Thoracic aorta (tissue), 2 donors: ENCODE data around the gene TACC2. TPM values are rescaled to one million over a fixed set of nuclear protein-coding genes. Genes with fewer than 3 reads are reported as not detected.
A peak's percentile ranks its signal among the peaks of the same experiment; 100 is the strongest.

Experiments used
- ATAC-seq: fragments of 150-250 bp; one replicate; pipeline ENCODE4 v1.8.0; 2017; ENCODE audit warnings: low read depth; ENCODE audit not compliant: insufficient number of reproducible peaks, low FRiP score
- DNase-seq: peaks from one replicate; pipeline ENCODE4 v3.0.0-alpha.2; 2020; ENCODE audit warnings: low spot score
- H3K27ac ChIP-seq, 2 donors: fragments of 200-600 bp; sonication (generic); 1 replicate in 1 of 2; 2 replicates in 1 of 2; pipeline ENCODE4 v1.5.1; 2016; ENCODE audit warnings: mild to moderate bottlenecking in 2 of 2, moderate library complexity in 2 of 2
- H3K27me3 ChIP-seq: fragments of 200-600 bp; sonication (generic); replicated peaks from 2 replicates; pipeline ENCODE4 v1.6.0; 2016; ENCODE audit warnings: mild to moderate bottlenecking; ENCODE audit not compliant: insufficient read depth
- H3K36me3 ChIP-seq: fragments of 200-600 bp; sonication (generic); one replicate; pipeline ENCODE4 v1.5.1; 2016
- H3K4me1 ChIP-seq, 2 donors: fragments of 200-600 bp; sonication (generic); 1 replicate in 1 of 2; 2 replicates in 1 of 2; pipeline versions ENCODE4 v1.5.1 to v1.6.0; 2016; ENCODE audit warnings: low read depth in 2 of 2, mild to moderate bottlenecking in 1 of 2; ENCODE audit not compliant: control insufficient read depth in 1 of 2
- H3K4me3 ChIP-seq: fragments of 200-600 bp; sonication (generic); 2 replicates; pipeline ENCODE4 v1.5.1; 2016; ENCODE audit warnings: mild to moderate bottlenecking
- H3K9me3 ChIP-seq: fragments of 200-600 bp; sonication (generic); 2 replicates; pipeline ENCODE4 v1.5.1; 2016
- CTCF ChIP-seq: fragments of 200-600 bp; sonication (generic); IDR thresholded peaks from one replicate; pipeline ENCODE4 v1.5.1; 2019; ENCODE audit warnings: antibody characterized with exemption
- total RNA-seq, 2 donors: library from RNA; depleted of rRNA; stranded (reverse); fragments of >200 nt; gene quantifications; one replicate each; pipeline versions ENCODE4 v1.1.0 to v1.2.3, GENCODE V29; 2016

Gene TACC2
- total RNA-seq, 2 donors from 2014 or later = 52.1 to 71.0 TPM

GRCh38 chr10:122161795-122162194 lies 172.8 kb downstream of the TACC2 start:
- DNase-seq = no peak
- no peak for TF ChIP-seq CTCF
- Histone ChIP-seq H3K4me3 (no peak overlapping the region), H3K9me3 (no peaks in the 10 kb centered on the region), H3K36me3 (no peaks in the 10 kb centered on the region), H3K4me1 (peaks cover 2 to 22% of the 10 kb centered on the region in 2 donors), H3K27ac (no peak overlapping the region), H3K27me3 (no peaks in the 10 kb centered on the region)
- ATAC-seq = no peak

GRCh38 chr10:122162671-122163173 lies 173.8 kb downstream of the TACC2 start:
- H3K4me3 ChIP-seq = peak overlapping the region; percentile 69
- no peaks in the 10 kb centered on the region for H3K36me3 ChIP-seq
- no peaks in the 10 kb centered on the region for H3K27me3 ChIP-seq
- H3K27ac ChIP-seq = no peak overlapping the region
- H3K4me1 ChIP-seq = peaks cover 9 to 32% of the 10 kb centered on the region in 2 donors
- H3K9me3 ChIP-seq = no peaks in the 10 kb centered on the region
- peak; percentile 10 for TF ChIP-seq CTCF
- DNase-seq = no peak
- ATAC-seq = no peak

GRCh38 chr10:122163174-122164022 lies 174.4 kb downstream of the TACC2 start:
- no peaks in the 10 kb centered on the region for H3K36me3 ChIP-seq
- TF ChIP-seq CTCF = no peak
- ATAC-seq (no peak), DNase-seq (no peak)
- no peaks in the 10 kb centered on the region for H3K27me3 ChIP-seq
- no peak overlapping the region for H3K27ac ChIP-seq
- peaks cover 9 to 38% of the 10 kb centered on the region in 2 donors for H3K4me1 ChIP-seq
- H3K4me3 ChIP-seq = peak overlapping the region; percentile 69
- H3K9me3 ChIP-seq = no peaks in the 10 kb centered on the region

GRCh38 chr10:122164023-122164601 lies 175.1 kb downstream of the TACC2 start:
- Histone ChIP-seq H3K9me3 (no peaks in the 10 kb centered on the region), H3K36me3 (no peaks in the 10 kb centered on the region), H3K4me1 (peaks cover 9 to 44% of the 10 kb centered on the region in 2 donors), H3K4me3 (peak overlapping the region; percentile 69), H3K27me3 (no peaks in the 10 kb centered on the region), H3K27ac (no peak overlapping the region)
- no peak for ATAC-seq
- no peak for DNase-seq
- no peak for TF ChIP-seq CTCF

GRCh38 chr10:122164815-122165483 lies 176.0 kb downstream of the TACC2 start:
- Histone ChIP-seq H3K36me3 (no peaks in the 10 kb centered on the region), H3K4me1 (peaks cover 9 to 44% of the 10 kb centered on the region in 2 donors), H3K9me3 (no peaks in the 10 kb centered on the region), H3K4me3 (no peak overlapping the region), H3K27me3 (no peaks in the 10 kb centered on the region), H3K27ac (no peak overlapping the region)
- TF ChIP-seq CTCF = no peak
- no peak for ATAC-seq
- no peak for DNase-seq
